ENCODE measurements around the gene BMP4.

- TF ChIP-seq POLR2AphosphoS5 (IDR thresholded peaks at IDR 0.05; ENCODE audit: low read depth, low read length) = no peak
- no peak for TF ChIP-seq POLR2A (IDR thresholded peaks at IDR 0.05; ENCODE audit: low read depth, low read length)
- no peak for TF ChIP-seq TAF1 (IDR thresholded peaks at IDR 0.05; ENCODE audit: borderline replicate concordance, low read depth, low read length)
These were observed 29.5 kb downstream of the BMP4 start for GRCh38 chr14:53927171-53927570.

All from GM12892 (cell line).